ENCODE measurements around the gene NOX1. TPM values are rescaled to one million over a fixed set of nuclear protein-coding genes. Genes with fewer than 3 reads are reported as not detected.

Gene NOX1
- total RNA-seq (2016; rRNA removed; fragmentation: Illumina TruSeq; extraction: Trizol) (not detected in 2 replicates), polyA plus RNA-seq (2011; rRNA removed) (0.07 and 0.10 TPM in 2 replicates), polyA minus RNA-seq (2011; rRNA and poly(A)+ RNA removed; ENCODE audit: low replicate concordance) (0.21 TPM in 1 of 2 replicates, not detected in the other), Bru-seq, nascent RNA (percentile 4 among the genes with signal in this experiment), BruChase-seq, experiment 1, labeled RNA remaining after a 6-hour chase (not detected), BruChase-seq, experiment 2, labeled RNA remaining after a 2-hour chase (percentile 4 among the genes with signal in this experiment)
- total RNA-seq (2016; cell fraction: cytosol; rRNA removed; fragmentation: Illumina TruSeq; extraction: Trizol; ENCODE audit: low read depth) = not detected in 2 replicates
- not detected in 2 replicates for total RNA-seq (2016; cell fraction: insoluble cytoplasmic fraction; rRNA removed; fragmentation: Illumina TruSeq; extraction: Trizol)
- not detected in 2 replicates for total RNA-seq (2016; cell fraction: membrane; rRNA removed; fragmentation: Illumina TruSeq; extraction: Trizol)
- total RNA-seq (2016; cell fraction: nucleus; rRNA removed; fragmentation: Illumina TruSeq; extraction: Trizol) = not detected in 2 replicates
- polyA plus RNA-seq (2011; cell fraction: cytosol; rRNA removed) = 0.04 TPM in 1 of 2 replicates, not detected in the other
- polyA plus RNA-seq (2011; cell fraction: nucleus; rRNA removed) = not detected in 2 replicates
- polyA plus RNA-seq (2012) = 0.12 TPM in 1 of 2 replicates, not detected in the other
- not detected in 2 replicates for polyA plus RNA-seq (2016; cell fraction: cytosol; fragmentation: Illumina TruSeq; extraction: Trizol; ENCODE audit: low read depth)
- not detected in 2 replicates for polyA plus RNA-seq (2016; cell fraction: insoluble cytoplasmic fraction; fragmentation: Illumina TruSeq; extraction: Trizol; ENCODE audit: low read depth)
- polyA plus RNA-seq (2016; cell fraction: membrane; fragmentation: Illumina TruSeq; extraction: Trizol; ENCODE audit: low read depth) = not detected in 2 replicates
- polyA plus RNA-seq (2016; cell fraction: nucleus; fragmentation: Illumina TruSeq; extraction: Trizol; ENCODE audit: insufficient read depth, low read depth) = not detected in 2 replicates
- polyA minus RNA-seq (2011; cell fraction: cytosol; rRNA and poly(A)+ RNA removed) = not detected in 2 replicates
- not detected in 2 replicates for polyA minus RNA-seq (2011; cell fraction: nucleus; rRNA and poly(A)+ RNA removed)
- long read RNA-seq, experiment 1 = 0 reads
- long read RNA-seq, experiment 2 = 0 reads

DNA sequence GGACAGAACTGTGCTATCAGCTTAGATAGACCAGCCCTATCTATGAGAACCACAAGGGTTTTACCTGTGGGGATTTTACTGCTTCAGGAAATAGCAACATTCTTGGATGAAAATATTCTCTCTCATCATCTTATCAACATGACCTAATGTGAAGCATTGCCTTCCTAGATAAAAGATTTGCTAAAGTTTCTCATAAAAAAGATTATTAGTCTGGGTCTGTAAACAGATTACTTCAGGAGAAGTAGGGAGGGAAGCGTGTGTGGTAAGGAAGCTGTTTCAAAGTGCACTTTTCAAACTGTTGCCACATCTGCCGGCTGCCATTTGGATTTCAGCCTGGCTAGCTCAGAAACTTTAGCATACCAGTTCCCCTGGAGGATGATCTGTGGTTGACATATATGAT, at the start of gene NOX1:
Gene NOX1, minus strand, starts transcription at position 35 of the 400 bp plus-strand sequence. CDS start 220 bp downstream, outside the sequence.
- Histone ChIP-seq H3K79me2 (ENCODE audit: insufficient read depth, low read length) (no peaks in the 10 kb centered on the region), H2AFZ (ENCODE audit: low read length) (no peak within 1 kb of the TSS), H3K9ac (ENCODE audit: insufficient read depth, low read depth, low read length) (no peak within 1 kb of the TSS), H3K27me3 (ENCODE audit: control insufficient read depth in 1 of 2, insufficient read depth in 2 of 2, low read length in 2 of 2) (no peaks in the 10 kb centered on the region), H4K20me1 (ENCODE audit: insufficient read depth, low read length) (no peaks in the 10 kb centered on the region), H3K9me3 (ENCODE audit: low read length) (no peaks in the 10 kb centered on the region), H3K27ac (ENCODE audit: extremely low read length, insufficient read depth, low read length) (no peak within 1 kb of the TSS), H3K4me3 (replicated peaks in 1 of 3; ENCODE audit: insufficient read depth in 1 of 3, low read depth in 2 of 3, low read length in 3 of 3) (no peak within 1 kb of the TSS), H3K4me1 (ENCODE audit: insufficient read depth, low read length) (0 out of 2 replicates have a peak, but pooled peaks cover 9% of the 10 kb centered on the region), H3K36me3 (replicated peaks in 1 of 2; ENCODE audit: control insufficient read depth in 1 of 2, insufficient read depth in 2 of 2, low read length in 2 of 2) (no peaks in the 10 kb centered on the region), H3K4me2 (ENCODE audit: low read depth, low read length) (peak within 1 kb of the TSS; percentile 27; the same call in 1 of the 2 replicates)
- BruUV-seq (replicated peaks) = no TSS peak
- no peak for DNase-seq (ENCODE audit: low spot score)
- FAIRE-seq = peak; percentile 61
- intact Hi-C loops (cut with micrococcal nuclease; ENCODE audit: unreplicated experiment) = no loop called here
- peak; percentile 45 for ATAC-seq
- ChIA-PET POLR2A (interaction anchor here (0.7 kb wide), 1 partner anchor 9 kb away, joined by 3 read pairs; no protein-coding TSS in a partner anchor), CTCF (ENCODE audit: low intra/inter-chr PET ratio, low total read pairs) (no interaction called here)
- WGBS (ENCODE audit: low lambda C conversion rate) = 0% methylated on average over 2 of the region's 2 CpGs
- TF ChIP-seq ZNF10 (CRISPR knock-in tag; IDR thresholded peaks at IDR 0.05; ENCODE audit: borderline replicate concordance, low read depth) (no peak), HNF4A (CRISPR knock-in tag; IDR thresholded peaks at IDR 0.05) (0 out of 2 replicates have a peak, but pooled peaks have one; percentile 23), CEBPB (IDR thresholded peaks at IDR 0.05; ENCODE audit: borderline replicate concordance, low read depth, low read length) (peak; percentile 48; the same call in 1 of the 2 replicates)
- in situ Hi-C loops (cut with HindIII; ENCODE audit: extremely low pct_ligation_motif_present, low pct_unique_long_range_greater_than_20kb) = no loop called here

DNA sequence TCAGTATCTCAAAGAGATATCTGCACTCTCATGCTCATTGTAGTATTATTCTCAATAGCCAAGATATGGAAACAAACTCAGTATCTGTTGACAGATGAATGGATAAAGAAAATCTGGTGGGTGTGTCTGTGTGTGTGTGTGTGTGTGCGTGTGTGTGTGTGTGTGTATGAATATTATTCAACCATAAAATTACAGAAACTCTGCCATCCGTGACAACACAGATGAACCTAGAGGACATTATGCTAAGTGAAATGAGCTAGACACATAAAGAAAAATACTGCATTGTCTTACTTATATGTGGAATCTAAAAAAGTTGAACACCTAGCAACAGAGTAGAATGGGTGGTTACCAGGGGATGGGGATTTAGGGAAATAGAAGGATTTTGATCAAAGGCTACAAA, 41.4 kb upstream of the NOX1 start:
- TF ChIP-seq EP300 (IDR thresholded peaks at IDR 0.05; ENCODE audit: low read depth in 2 of 2, low read length in 2 of 2) = no peak
- TF ChIP-seq EP300 (CRISPR knock-in tag; IDR thresholded peaks at IDR 0.05; ENCODE audit: borderline replicate concordance) = no peak
- no peak for TF ChIP-seq SRSF1 (optimal IDR thresholded peaks at IDR 0.05; ENCODE audit: low read depth, low read length)
- TF ChIP-seq SNRNP70 (IDR thresholded peaks at IDR 0.05; ENCODE audit: low read depth, low read length) = no peak
- 7% methylated on average over 2 of the region's 2 CpGs for WGBS (ENCODE audit: low lambda C conversion rate)
- H3K4me1 ChIP-seq (ENCODE audit: insufficient read depth, low read length) = no peaks in the 10 kb centered on the region
- no peak for FAIRE-seq
- H3K27me3 ChIP-seq (ENCODE audit: control insufficient read depth in 1 of 2, insufficient read depth in 2 of 2, low read length in 2 of 2) = no peaks in the 10 kb centered on the region
- H2AFZ ChIP-seq (ENCODE audit: low read length) = no peak overlapping the region
- no peaks in the 10 kb centered on the region for H4K20me1 ChIP-seq (ENCODE audit: insufficient read depth, low read length)
- H3K4me2 ChIP-seq (ENCODE audit: low read depth, low read length) = no peak overlapping the region
- H3K36me3 ChIP-seq (replicated peaks in 1 of 2; ENCODE audit: control insufficient read depth in 1 of 2, insufficient read depth in 2 of 2, low read length in 2 of 2) = no peaks in the 10 kb centered on the region
- no peak for DNase-seq (ENCODE audit: low spot score)
- in situ Hi-C loops (cut with HindIII; ENCODE audit: extremely low pct_ligation_motif_present, low pct_unique_long_range_greater_than_20kb) = no loop called here
- ATAC-seq = no peak
- H3K79me2 ChIP-seq (ENCODE audit: insufficient read depth, low read length) = no peaks in the 10 kb centered on the region
- ChIA-PET CTCF (ENCODE audit: low intra/inter-chr PET ratio, low total read pairs) (no interaction called here), POLR2A (no interaction called here)
- no peak overlapping the region for H3K4me3 ChIP-seq (replicated peaks in 1 of 3; ENCODE audit: insufficient read depth in 1 of 3, low read depth in 2 of 3, low read length in 3 of 3)
- BruUV-seq (replicated peaks) = no TSS peak
- intact Hi-C loops (cut with micrococcal nuclease; ENCODE audit: unreplicated experiment) = no loop called here
- H3K9ac ChIP-seq (ENCODE audit: insufficient read depth, low read depth, low read length) = no peak overlapping the region
- H3K9me3 ChIP-seq (ENCODE audit: low read length) = no peaks in the 10 kb centered on the region
- H3K27ac ChIP-seq (ENCODE audit: extremely low read length, insufficient read depth, low read length) = no peak overlapping the region
